ENCODE results near the gene DOC2B.
"Not testable (repeated sequence)": the region's sequence is repeated elsewhere in the genome, so short reads cannot be mapped to it uniquely, and the experiment has no call there.

Gene DOC2B

DNA sequence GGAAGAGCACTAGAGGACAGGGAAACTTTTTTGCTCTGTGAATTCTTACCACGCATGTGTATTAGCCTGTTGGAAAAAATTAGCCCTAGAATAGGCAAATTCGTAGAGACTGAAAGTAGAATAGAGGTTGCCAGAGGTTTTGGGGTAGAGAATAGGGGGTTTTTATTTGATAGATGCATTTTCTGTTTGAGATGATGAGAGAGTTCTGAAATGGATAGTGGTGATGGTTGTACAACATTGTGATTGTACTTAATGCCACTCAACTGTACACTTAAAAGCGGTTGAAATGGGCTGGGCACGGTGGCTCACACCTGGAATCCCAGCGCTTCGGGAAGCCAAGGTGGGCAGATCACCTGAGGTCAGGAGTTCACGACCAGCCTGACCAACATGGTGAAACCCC is 8.0 kb upstream of the DOC2B start:
- DNase-seq (ENCODE audit: low read depth) = no peak

DNA sequence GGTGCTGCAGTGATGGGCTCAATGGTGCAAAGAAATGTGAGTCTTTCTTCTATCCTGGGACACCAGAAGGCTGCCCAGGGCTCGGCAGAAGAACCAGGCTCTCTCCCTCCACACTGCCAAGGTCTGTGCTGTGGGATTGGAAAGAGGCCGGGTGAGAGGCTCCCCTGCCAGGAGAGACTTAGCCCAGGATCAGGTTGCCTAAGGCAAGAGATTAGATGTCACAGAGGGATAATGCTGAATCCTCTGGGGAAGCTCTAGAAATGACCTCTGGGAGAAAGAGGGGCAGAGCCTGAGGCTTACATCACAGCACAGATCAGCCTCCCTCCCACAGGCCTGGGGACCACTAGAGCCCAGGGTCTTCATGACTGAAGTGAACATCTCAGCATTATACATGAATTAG is 5.7 kb upstream of the DOC2B start:
- no peak for DNase-seq (ENCODE audit: low read depth)

DNA sequence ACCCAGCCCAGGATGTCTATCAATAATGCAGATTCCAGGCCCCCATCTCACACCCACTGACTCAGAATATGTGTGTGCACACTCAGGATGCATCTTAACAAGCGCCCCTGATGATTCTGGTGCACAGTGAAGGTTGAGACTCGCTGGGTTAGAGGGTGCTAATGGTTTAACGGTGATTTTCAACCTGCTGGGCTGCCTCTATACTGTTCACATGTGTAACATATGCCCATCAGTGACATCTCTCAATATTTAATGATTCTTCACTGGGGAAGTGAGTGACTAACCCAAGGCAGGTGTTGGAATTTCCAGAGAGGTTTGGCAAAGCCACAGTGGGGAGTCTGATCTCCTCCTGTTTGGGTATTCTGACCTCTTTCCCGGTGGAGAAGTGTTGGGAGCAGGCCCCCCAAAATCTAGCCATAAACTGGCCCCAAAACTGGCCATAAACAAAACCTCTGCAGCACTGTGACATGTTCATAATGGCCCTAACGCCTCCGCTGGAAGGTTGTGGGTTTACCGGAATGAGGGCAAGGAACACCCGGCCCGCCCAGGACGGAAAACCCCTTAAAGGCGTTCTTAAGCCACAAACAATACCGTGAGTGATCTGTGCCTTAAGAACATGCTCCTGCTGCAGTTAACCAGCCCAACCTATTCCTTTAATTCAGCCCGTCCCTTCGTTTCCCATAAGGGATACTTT is 4.1 kb upstream of the DOC2B start:
- no peak for DNase-seq (ENCODE audit: low read depth)

DNA sequence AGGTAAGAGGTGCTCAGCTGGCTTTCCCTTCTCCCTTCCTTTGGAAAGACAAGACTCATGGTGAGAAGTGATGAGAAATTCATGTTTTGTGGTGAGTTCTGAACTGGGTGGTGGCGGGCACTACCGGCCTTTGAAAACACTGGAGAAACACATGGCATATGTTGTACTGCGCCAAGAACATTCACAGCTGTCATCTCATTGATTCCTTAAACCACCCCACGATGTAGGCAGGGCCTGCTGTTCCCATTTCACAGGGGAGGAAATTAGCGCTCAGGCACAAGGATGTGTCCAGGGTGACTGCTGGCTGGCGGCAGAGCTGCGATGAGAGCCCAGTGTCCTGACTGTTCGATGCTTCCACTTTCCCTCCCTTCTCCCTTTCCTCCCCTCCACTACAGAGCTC is 1.6 kb upstream of the DOC2B start:
- no peak for DNase-seq (ENCODE audit: low read depth)

DNA sequence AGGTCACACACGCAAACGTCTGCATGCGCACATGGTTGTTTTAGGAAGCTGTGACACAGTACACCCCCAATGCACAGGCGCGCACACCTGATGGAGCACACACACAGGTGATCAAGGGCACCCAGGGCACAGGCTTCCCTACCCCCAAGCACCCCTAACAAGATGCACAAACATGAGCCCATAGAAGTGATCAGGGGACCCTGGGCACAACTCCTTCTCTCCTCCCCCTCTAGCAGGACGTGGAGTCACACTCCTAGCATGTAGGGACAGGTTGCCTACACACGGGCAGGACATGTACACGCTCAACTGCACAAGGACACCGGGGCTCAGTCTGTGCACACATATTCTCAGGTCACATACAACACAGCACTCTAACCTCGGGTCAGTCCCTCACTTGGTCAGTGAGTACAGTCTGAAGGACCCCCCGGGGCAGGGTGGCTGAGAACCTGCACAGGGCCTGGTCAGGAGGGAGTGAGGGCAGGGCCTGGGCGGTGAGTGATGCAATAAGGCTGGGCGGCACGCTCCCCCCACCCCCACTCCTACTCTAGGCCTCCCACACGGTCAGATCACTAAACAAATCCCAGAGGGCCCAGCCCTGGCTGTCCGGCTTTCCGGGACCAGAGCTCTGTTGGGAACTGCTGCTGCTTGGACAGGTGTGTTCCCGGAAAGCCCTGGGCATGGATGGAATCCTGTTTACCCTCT is 751 bp upstream of the DOC2B start:
- DNase-seq (ENCODE audit: low read depth) = no peak

DNA sequence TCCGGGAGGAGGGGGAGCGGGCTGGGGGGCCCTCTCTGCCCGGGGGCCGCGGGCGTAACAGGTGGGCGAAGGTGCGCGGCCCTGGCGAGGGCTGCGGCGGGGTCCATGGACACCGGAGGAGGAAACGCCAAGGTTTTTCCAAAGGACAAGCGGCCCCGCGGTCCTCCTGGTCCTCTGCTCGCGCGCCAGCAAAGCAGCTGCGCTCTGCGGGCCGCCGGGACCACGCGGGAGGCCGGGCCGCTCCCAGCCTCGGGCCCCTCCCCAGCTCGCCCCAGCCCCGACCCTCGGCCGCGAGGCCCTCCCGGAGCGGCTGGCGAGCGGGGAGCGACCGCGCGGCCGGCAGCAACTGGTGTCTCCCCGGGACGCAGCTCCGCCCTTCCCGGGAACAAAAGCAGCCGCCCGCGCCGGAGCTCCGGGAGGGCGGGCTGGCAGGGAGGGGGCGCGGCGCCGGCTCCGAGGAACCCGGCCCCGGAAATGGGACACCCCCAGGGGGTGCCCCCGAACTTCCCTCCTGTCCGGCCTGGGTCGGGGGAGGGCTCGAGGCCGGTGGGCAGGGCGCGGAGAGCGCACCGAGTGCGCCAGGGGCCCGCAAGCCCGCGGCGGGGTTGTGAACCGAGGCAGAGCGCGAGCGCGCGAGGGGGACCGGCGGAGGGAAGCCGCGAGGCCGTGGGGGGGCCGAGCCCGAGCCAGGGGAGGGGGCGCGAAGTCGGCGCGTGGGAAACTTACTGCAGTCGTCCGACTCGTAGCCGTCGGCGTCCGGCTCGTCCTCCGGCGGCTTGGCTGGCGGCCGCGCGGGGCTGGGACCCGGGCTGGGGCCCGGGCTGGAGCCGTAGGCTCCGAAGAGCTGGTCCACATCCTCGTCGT is 837 bp downstream of the DOC2B start:
- DNase-seq (ENCODE audit: low read depth) = no peak

DNA sequence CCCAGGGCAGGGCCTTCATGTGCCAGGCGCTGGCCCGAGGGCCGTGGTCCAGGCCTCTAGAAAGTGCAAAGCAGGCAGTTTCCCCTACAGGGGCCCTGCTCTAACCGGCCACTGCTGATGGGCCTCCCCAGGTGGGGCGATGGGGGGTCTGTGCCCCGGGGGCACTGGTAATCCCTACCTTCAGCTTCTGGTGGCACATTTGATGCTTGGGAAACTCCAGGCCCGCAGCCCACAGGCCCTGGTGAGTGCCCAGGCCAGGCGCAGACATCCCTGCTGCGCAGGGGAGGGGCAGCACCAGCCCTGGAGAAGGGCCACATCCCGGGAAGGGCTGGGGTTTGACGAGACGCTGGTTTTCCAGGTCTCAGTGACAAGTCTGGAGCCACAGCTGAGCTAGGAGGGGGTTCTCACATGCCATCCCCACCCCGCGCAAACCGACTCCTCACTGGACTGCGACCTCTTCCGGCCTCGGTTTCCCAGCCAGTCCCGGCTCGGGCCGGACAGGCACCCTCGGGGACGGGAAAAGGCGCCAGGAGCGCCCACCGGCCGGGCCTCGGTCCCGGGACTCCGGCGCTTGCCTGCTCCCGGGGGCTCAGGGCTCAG is 1.6 kb downstream of the DOC2B start:
- DNase-seq (ENCODE audit: low read depth) = no peak

DNA sequence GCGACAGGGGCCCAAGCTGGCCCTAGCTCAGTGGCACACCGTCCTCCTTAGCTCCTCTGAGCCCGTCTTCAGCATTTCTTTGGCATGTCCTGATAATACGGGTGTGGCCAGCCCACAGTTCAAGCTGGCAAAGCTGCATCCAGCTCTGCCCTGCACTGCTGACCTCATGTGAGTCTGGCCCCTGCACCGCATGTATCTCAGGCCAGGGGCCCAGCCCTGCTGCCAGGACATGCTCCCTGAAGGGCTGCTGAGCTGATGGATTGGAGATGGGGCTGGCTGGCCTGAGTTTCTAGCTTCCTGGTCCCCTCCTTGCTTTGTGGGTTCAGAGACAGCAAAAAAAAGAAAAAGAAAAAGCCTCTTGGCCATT is 2.4 kb downstream of the DOC2B start:
- no peak for DNase-seq (ENCODE audit: low read depth)

DNA sequence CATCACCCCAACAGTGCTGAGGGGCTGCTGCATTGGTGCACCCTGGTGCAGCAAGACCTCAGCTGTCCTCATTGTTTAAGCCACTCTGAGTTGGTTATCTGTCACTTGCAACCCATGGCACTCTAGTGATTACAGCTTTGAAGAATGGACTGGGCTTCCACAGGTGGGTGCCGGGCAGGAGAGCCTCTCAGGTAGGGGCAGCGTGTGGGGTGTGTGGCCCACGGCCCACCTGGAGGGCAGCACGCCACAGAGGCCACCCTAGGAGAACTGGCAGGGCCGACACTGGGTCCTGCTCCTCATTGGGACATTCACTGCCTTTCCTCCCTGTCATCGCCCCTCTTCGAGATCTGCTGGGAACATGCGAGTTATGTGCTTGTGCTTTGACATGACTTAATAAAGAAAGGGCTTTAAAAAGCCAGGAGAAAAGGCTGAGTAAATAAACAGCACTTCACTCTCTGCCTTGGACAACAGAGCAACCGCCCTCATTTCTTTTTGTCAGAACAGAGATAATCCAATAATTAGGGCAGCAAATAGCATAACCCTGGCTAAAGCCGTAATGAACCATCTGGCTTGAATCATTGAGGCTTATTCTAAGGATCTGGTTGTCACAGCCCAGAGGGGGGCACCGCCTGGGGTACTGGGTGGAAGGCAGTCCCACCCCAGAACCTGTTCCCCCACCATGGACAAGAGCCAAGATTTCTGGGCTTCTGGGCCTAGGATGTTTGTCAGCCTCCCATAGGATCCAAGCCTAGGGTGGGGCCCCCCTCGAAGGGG is 3.0 kb downstream of the DOC2B start:
- no peak for DNase-seq (ENCODE audit: low read depth)

DNA sequence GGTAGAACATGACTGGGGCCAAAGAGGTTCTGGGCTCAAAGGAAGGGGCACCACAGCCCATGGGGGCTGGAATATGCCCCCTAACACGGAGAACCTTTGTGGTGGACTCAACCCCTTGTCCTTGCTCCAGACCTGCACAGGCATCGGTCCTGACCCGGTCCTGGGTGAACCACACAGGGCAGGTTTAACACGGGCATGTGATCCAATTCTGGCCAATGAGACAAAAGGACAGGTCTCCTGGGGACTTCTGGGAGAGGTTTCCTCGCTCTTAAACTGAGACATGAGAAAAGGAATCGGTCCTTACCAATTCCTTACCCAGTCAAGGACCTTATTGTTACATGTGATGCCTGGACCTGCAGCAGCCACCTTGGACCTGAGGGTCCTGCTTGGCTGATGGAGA is 3.7 kb downstream of the DOC2B start:
- DNase-seq (ENCODE audit: low read depth) = no peak

DNA sequence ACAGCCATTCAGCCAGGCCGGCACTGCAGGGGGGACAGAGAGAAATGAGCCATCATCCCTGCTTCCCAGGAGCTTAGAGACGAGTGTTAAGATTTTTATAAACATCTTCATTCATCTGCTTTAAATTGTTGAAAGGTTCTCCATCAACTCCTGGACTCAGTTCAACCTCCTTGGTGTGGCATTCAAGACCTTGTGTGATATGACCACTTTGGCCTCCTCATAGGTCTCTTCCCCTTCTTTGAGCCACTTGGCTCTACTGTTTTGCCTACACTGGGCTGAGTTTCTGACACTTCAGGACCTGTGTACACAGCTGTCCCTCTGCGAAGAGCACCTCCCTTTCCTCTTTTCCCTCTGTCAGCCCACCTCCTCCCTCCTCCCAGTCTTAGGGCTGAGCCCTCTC is 4.3 kb downstream of the DOC2B start:
- no peak for DNase-seq (ENCODE audit: low read depth)

DNA sequence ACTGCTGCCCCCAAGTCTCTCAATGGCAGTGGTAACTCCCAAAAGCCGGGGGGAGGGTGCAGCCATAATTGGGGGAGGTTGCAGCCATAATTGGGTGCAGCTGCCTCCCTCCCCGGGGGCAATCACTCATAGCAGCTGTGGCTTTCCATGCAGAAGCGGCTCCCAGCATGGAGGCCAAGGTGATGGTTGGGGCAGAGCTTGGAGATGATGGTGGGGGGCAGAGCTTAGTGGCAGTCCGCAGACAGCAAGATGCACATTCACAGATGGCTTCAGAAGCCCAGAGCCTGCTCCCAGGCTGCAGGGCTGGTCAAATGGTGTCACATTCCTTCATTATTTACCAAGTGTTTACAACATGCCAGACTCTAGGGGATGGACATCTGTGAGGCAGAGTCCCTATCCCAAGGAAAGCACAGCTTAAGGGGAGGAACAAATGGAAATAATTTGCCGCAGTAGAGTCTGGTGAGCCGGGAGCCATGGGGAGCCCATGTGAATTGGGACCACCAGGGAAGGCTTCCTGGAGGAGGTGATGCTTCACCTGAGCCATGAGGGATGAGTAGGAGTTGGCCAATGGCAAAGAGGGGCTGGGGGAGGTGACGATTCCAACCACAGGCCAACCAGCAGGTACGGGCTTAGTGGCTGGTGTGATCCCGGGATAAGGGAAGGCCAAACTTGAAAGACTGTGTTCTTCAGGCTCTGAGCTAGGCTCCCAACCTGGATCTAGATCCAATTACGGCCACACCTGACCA is 8.1 kb downstream of the DOC2B start:
- no peak for DNase-seq (ENCODE audit: low read depth)

DNA sequence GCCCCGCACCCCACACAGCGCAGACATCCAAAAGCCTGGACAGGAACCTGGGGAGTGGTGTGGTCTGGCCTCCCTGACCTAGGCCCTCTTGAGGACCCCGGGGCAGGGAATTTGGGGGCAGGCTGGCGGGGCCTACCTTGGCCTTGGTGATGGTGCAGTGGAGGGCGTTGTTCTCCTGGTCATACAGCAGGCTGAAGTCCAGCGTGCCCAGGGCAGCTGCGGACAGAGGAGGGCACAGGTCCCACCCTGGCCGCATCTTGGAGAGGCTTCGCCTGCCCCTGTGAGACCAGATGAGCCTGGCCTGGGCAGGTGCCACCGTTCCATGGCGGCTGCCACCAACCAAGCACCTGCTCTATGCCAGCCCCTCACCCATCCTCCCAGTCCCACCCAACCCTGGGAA is 9.0 kb downstream of the DOC2B start:
- DNase-seq (ENCODE audit: low read depth) = no peak

DNA sequence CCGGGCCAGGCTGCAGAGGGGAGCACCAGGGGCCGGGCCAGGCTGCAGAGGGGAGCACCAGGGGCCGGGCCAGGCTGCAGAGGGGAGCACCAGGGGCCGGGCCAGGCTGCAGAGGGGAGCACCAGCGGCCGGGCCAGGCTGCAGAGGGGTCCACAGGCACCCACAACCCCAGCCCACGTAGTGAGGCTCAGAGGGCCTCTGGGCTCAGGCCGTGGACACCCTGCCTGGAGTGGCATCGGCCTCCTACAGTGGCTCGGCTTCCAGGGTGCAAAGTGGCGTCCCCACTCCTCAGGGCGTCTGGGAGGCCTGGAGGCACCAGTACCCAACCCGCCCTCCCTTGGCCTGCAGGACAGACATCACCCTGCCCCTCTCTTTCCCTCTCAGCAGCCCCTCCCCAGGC is 9.6 kb downstream of the DOC2B start:
- DNase-seq (ENCODE audit: low read depth) = no peak

DNA sequence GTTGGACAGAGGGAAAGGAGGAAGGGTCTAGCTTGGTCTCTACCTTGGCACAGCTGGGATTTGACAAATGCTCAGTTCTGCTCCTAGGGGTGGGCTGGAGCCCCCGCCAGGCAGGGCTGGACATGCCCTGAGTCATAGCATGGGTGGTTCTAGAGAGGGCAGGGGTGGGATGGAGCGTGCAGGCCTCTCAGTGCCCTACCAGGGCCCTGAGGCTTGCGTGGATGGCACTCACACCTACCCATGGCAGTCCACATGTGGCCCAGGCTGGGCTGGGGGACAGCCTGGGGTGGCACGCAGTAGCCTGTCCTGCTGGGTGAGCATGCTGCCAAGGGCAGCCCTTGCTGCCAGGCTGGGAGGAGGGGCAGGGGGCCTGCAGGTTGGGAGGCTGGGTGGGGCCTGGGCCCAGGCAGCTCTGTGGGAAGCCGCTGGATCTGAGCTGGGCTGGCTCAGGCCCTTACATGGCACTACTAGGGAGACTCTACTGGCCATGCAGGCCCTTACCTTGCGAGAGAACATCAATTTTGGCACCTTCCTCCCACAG is 11.2 kb downstream of the DOC2B start:
- no peak for DNase-seq (ENCODE audit: low read depth)

DNA sequence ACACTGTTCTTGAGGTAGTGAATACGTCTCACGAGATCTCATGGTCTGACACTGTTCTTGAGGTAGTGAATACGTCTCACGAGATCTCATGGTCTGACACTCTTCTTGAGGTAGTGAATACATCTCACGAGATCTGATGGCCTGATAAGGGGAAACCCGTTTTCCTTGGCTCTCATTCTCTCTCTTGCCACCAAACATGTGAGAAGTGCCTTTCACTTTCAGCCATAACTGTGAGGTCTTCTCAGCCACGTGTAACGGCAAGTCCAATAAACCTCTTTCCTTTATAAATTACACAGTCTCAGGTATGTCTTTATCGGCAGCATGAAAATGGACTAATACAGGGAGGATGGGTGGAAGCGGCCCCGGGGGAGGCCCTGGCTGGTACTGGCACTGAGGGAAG is 12.8 kb downstream of the DOC2B start:
- DNase-seq (ENCODE audit: low read depth) = not testable (repeated sequence)

DNA sequence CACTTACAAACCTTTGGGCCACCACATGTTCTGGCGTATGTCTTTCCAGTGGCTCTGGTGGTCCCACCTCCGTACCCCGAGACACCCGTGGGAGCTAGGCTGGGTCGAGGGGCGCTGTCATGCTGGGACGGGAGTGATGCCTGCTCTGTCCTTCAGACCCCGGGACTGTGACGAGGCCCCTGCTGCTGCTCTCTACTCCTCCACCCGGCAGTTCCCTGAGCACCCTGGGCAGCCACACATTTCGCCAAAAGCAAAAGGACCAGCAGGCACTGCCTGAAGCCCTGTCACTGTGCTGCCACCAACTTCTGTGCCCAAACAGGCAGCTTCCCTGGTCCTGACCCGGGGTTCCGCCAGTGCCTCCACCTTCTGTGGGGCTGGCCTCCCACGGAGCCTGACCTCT is 15.5 kb downstream of the DOC2B start:
- no peak for DNase-seq (ENCODE audit: low read depth)

DNA sequence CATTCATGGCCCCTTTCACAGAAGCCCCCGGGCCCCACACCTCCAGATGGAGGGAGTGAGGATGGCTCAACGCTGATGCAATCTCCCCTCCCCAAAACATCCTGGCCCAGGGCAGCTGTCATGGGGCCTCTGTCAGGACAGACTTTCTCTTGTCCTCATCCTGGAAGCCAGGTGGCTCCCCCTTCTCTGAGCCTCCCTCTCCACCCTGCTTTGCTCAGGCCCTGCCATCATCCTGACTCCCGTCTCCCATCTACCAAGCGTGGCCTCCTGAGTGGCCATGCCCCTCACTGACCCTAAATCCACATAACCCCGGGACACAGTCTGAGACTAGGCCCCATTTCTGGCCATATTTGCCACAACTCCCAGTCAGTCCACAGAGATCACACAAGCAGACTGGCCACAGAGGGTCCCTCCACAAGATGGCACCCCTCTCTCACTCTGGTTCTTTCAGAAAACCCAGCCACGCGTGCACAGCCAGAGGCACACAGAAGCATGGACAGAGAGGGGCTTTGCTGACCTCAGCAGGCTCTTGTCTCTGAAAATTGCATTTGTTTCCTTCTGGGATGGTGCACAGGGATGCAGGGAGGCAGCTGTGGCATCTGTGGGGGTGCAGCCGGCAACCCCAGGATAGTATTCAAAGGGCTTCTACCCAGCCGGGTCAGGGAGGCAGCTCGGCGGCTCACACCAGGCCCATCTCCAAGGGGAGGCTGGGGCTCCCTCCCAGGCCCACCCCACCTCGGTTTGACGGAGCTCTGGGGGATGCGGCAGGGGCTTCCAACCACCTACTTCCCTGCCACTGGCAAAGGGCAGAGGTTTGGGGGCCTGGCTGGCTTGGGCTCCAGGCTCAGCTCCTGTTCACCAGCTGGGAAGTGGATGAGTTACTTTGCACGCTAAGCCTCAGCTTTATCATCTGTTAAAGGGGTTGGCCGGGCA is 16.9 kb downstream of the DOC2B start:
- no peak for DNase-seq (ENCODE audit: low read depth)

DNA sequence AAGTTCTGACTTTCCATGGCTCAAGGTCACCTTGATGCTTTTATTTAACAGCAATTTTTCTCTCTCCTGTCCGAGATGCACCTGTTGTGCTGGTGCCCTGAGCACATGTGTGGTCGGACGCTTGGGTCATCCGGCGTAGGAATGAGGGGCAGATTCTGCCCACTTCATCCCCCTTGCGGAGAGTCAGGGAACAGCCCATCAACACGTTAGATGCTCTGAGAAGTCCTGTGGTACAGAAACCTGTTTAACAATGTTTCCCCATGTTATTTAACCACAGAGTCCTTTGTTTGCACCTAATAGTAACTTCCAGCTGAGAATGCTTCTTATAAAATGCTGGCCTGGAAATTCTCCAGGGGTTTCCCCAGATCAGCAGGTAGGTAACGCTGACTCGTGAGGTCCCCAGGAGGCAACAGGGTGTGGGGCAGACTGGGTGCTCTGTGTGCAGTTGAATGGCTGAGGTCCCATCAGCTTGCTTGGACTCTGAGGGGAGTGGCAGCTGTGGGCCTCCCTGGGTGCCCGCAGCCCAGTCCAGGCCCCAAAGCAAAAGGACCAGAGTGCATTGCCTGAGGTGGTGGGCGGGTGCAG is 17.8 kb downstream of the DOC2B start:
- no peak for DNase-seq (ENCODE audit: low read depth)

All from activated gamma-delta T cell treated with anti-CD3 and anti-CD28 coated beads, Interleukin-2, amount 50 U/mL, for 16 hours (primary cell).